Upper lobe of right lung (tissue), 1 donor: ENCODE measurements around the gene TNIP2. TPM values are rescaled to one million over a fixed set of nuclear protein-coding genes. Genes with fewer than 3 reads are reported as not detected.

Experiments used
- ATAC-seq: fragments of 200-7000 bp; cut with Tn5 transposase; one replicate; pipeline ENCODE4 v1.9.1; 2020; ENCODE audit warnings: mild to moderate bottlenecking, moderate library complexity
- DNase-seq: peaks from one replicate; pipeline ENCODE4 v3.0.0-alpha.2; 2020
- H3K27ac ChIP-seq: fragments of 200-600 bp; one replicate; pipeline ENCODE4 v1.8.0; 2022
- H3K27me3 ChIP-seq: fragments of 200-600 bp; one replicate; pipeline ENCODE4 v1.8.0; 2022; ENCODE audit warnings: mild to moderate bottlenecking
- H3K36me3 ChIP-seq: fragments of 200-600 bp; one replicate; pipeline ENCODE4 v1.8.0; 2022
- H3K4me1 ChIP-seq: fragments of 200-600 bp; one replicate; pipeline ENCODE4 v1.8.0; 2022
- H3K4me3 ChIP-seq: fragments of 200-600 bp; one replicate; pipeline ENCODE4 v1.8.0; 2022; ENCODE audit warnings: mild to moderate bottlenecking
- H3K9me3 ChIP-seq: fragments of 200-600 bp; one replicate; pipeline ENCODE4 v1.8.0; 2022
- intact Hi-C: fragments of 100-400 bp; cut with DNase I; formaldehyde crosslinking; loops from one replicate; pipeline ENCODE4 v1.11.0; 2022
- total RNA-seq: library from RNA; stranded (reverse); fragmentation: NEBNext Ultra II Directional; extraction: Animal tissue kit (Norgen Biotek cat#: 25700); gene quantifications from one replicate; pipeline ENCODE4 v1.2.1, GENCODE V29; 2021
- TF ChIP-seq, protein P1 (sequence below): fragments of 200-600 bp; IDR thresholded peaks from one replicate; pipeline ENCODE4 v1.8.0; 2022; ENCODE audit warnings: antibody characterized with exemption
- donor health status: DM: no; HTN: yes; CAD: no; lungs with severe emphysema.

TNIP2 gene
- total RNA-seq, 1 donor from 2014 or later, result 43.4 TPM

DNA sequence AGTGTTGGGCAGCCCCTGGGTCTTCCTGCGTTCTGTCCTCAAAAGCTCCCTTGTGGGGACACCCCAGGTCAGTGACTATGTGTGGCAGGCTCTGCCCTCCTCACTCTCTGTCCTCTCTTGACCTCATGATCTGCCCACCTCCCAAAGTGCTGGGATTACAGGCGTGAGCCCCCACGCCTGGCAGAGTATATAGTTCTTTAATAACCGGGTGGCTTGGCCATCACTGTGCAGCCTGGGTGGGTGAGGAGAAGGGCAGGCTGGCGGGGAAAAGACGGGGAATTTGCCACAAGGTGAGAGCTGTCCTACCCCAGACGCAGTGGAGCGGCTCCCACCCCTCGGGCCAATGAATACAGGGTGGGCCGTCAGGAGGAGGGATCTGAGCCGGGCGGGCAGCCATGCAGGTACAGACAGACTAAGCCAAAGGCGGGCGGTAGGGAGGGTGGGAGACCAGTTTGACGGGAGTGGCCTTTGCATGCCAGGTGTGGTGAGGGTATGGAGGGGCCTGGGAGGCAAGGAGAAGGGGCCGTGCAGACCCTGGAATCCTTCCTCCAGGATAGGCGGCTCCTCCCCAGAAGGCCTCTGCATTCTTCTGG is 39.3 kb upstream of the TNIP2 start:
- no peaks in the 10 kb centered on the region for H3K9me3 ChIP-seq
- DNase-seq, result peak; percentile 58
- no peaks in the 10 kb centered on the region for H3K27me3 ChIP-seq
- H3K36me3 ChIP-seq, result no peaks in the 10 kb centered on the region
- no peak for ATAC-seq
- H3K27ac ChIP-seq, result peak overlapping the region; percentile 87
- H3K4me3 ChIP-seq, result no peak overlapping the region
- intact Hi-C loops, result no loop called here
- H3K4me1 ChIP-seq, result peaks cover 80% of the 10 kb centered on the region
- TF ChIP-seq, protein P1, sequence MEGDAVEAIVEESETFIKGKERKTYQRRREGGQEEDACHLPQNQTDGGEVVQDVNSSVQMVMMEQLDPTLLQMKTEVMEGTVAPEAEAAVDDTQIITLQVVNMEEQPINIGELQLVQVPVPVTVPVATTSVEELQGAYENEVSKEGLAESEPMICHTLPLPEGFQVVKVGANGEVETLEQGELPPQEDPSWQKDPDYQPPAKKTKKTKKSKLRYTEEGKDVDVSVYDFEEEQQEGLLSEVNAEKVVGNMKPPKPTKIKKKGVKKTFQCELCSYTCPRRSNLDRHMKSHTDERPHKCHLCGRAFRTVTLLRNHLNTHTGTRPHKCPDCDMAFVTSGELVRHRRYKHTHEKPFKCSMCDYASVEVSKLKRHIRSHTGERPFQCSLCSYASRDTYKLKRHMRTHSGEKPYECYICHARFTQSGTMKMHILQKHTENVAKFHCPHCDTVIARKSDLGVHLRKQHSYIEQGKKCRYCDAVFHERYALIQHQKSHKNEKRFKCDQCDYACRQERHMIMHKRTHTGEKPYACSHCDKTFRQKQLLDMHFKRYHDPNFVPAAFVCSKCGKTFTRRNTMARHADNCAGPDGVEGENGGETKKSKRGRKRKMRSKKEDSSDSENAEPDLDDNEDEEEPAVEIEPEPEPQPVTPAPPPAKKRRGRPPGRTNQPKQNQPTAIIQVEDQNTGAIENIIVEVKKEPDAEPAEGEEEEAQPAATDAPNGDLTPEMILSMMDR, result no peak

DNA sequence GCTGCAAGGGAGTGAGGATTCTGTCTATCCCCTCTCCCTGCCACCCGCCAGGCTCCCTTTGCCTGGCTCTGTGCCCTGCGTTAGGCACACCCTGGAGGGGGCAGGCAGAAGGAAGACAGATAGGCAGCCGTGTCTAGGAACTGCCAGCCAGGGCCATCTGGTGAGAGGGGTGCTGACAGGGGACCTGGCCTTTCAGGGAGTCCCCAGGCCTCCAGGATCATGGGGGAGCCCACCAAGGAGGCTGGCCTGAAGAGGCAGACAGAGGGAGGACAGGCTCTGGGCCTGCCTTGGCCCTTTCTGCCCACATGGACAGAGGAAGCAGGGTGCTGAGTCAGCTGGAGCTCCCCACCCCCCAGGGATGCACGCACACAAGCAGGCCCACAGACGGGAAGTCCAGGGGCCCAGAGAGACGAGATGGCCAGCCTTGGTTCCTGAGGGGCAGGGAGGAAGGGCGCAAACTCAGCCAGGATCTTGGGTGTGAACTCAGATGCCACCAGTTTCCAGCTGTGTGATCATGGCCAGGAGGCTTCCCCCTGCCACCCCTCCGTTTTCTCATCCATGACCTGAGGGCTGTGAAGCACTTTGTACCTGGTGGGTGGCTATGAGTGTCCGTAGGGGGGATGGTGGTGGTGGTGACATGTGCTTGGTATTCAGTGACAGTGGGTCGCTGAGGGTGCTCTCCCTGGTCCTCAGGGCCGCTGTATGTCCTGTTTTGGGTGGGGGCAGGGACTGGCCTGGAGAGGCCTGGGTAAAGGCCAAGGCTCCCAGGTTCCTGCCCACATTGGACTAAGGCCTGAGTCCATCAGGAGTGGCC is 38.6 kb upstream of the TNIP2 start:
- Histone ChIP-seq H3K9me3 (no peaks in the 10 kb centered on the region), H3K27ac (peak overlapping the region; percentile 87), H3K27me3 (no peaks in the 10 kb centered on the region), H3K36me3 (no peaks in the 10 kb centered on the region), H3K4me1 (peaks cover 73% of the 10 kb centered on the region), H3K4me3 (peak overlapping the region; percentile 75)
- ATAC-seq, result peak; percentile 20
- intact Hi-C loops, result no loop called here
- DNase-seq, result peak; percentile 81
- TF ChIP-seq, protein P1, result no peak

DNA sequence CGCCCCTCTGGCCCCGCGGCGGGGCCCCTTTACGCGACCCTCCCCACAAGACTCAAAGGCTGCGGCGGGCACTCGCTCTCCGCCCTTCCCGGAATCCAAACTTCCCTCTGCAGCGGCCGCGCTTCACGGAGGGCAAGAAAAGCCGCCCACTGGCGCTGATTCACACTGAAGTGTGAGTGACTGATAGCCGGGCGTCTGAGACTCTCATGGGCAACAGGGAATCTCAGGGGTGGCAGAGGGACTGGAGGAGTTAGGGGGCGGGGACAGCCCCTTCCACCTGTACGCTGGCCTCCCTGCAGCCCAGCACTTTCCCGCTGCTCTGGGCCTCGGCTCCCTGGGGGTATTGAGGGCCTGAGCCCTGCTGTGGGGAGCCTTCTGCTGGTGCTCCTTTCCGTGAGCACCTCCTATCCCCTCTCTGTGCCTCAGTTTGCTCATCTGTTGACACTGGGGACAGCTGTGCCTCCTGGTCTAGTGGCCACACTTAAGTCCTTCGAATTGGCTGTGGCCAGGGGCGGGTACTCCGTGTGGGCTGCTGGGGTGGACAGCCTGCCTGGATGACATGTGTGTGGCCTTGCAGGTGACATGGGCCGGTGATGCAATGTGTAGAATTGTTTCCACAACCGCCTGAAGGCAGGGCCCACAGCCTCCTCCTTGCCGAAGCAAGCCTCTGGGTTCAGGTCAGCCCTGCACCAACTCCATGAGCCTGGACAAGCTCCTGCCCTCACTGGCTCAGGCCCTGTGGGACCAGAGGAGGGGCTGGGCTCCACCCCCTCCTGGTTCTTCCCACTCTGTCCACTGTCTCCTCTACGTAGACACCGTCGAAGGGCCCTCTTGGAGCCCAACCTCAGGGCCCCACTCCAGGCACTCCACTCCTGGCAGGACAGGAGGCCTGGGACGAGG is 37.7 kb upstream of the TNIP2 start:
- intact Hi-C loops, result no loop called here
- H3K27ac ChIP-seq, result peak overlapping the region; percentile 87
- no peaks in the 10 kb centered on the region for H3K27me3 ChIP-seq
- peaks cover 65% of the 10 kb centered on the region for H3K4me1 ChIP-seq
- ATAC-seq (peak; percentile 34), DNase-seq (peak; percentile 84)
- no peaks in the 10 kb centered on the region for H3K9me3 ChIP-seq
- TF ChIP-seq, protein P1, result no peak
- peak overlapping the region; percentile 75 for H3K4me3 ChIP-seq
- no peaks in the 10 kb centered on the region for H3K36me3 ChIP-seq

DNA sequence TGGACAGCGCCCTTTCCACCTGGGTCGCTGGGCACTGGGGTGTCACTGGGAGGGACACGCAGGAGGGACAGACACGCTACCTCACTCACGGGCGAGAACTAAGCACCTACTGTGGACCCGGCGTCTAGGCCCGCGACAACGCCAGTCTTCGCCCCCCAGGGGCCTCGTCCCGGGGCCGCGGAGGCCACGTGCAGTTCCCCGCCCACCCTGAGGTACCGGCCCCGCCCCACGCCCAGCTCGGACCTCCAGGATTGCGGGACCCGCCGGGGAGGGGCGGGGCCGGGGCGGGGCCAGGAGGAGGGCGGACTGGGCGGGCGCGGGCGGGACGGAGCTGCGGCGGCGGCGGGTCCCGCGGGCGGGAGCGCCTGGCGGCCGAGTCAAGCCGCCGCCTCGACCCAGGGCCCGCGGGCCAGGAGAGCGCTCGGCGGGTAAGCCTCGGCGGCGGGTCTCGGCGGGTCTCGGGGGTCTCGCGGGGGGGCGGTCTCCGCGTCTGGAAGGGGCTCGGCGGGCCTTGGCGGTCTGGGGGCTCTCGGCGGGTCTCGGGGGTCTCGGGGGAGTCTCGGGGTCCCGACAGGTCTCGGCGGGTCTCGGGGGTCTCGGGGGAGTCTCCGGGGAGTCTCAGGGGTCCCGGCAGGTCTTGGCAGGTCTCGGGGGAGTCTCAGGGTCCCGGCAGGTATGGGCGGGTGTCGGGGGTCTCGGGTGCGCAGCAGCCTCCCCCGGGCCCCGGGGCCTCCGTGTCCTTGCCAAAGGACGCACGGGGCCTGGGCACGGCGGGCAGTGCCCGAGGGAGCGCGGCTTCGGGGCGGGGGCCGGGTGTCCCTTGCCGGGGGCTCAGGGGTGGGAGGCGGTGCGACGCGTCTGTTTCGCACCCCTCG is 36.8 kb upstream of the TNIP2 start, which contains the start of gene SH3BP2:
Gene SH3BP2, plus strand, starts transcription at position 375 of the 875 bp plus-strand sequence. CDS start 27,533 bp downstream, outside the sequence.
- no peaks in the 10 kb centered on the region for H3K27me3 ChIP-seq
- H3K36me3 ChIP-seq, result no peaks in the 10 kb centered on the region
- TF ChIP-seq, protein P1, result no peak
- DNase-seq, result peak; percentile 93
- H3K4me1 ChIP-seq, result peaks cover 59% of the 10 kb centered on the region
- peak within 1 kb of the TSS; percentile 87 for H3K27ac ChIP-seq
- intact Hi-C loops, result no loop called here
- peak within 1 kb of the TSS; percentile 75 for H3K4me3 ChIP-seq
- ATAC-seq, result peak; percentile 81
- no peaks in the 10 kb centered on the region for H3K9me3 ChIP-seq

DNA sequence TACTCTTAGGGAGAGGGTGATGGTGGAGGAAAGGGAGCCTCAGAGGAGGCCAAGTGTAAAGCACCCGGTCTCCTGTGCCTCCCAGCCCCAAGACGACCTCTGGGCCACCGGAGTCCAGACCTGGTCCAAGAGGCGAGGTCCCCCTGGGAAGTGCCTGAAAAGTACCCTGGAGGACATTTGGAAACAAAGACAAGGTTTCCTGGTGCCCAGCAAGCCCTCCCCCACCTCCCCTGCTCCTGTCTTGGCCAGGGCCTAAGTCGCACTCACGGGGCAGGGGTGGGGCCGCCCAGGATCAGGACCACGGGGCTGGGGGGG is 36.2 kb upstream of the TNIP2 start:
- no peak for DNase-seq
- Histone ChIP-seq H3K9me3 (no peaks in the 10 kb centered on the region), H3K27ac (peak overlapping the region; percentile 13), H3K36me3 (no peaks in the 10 kb centered on the region), H3K4me1 (peaks cover 59% of the 10 kb centered on the region), H3K4me3 (no peak overlapping the region), H3K27me3 (no peaks in the 10 kb centered on the region)
- TF ChIP-seq, protein P1, result no peak
- intact Hi-C loops, result no loop called here
- ATAC-seq, result no peak
